Nephron progenitor cell (in vitro differentiated cells): ENCODE data around the gene CRPPA.
A peak's percentile ranks its signal among the peaks of the same experiment; 100 is the strongest.

Source experiments
- DNase-seq: peaks from one replicate; pipeline ENCODE4 v3.0.0; 2021
- H3K27ac Mint-ChIP-seq: 2 replicates; pipeline ENCODE4 v1.8.0; 2021; ENCODE audit warnings: mild to moderate bottlenecking, moderate library complexity, mixed read lengths
- H3K27me3 Mint-ChIP-seq: 2 replicates; pipeline ENCODE4 v1.8.0; 2021; ENCODE audit warnings: mild to moderate bottlenecking, low read depth, mixed read lengths; ENCODE audit not compliant: poor library complexity
- H3K36me3 Mint-ChIP-seq: 2 replicates; pipeline ENCODE4 v1.8.0; 2021; ENCODE audit warnings: low read depth, mixed read lengths
- H3K4me1 Mint-ChIP-seq: 2 replicates; pipeline ENCODE4 v1.8.0; 2021; ENCODE audit warnings: mixed read lengths
- H3K4me3 Mint-ChIP-seq: 2 replicates; pipeline ENCODE4 v1.8.0; 2021; ENCODE audit warnings: mild to moderate bottlenecking, moderate library complexity, mixed read lengths
- H3K9me3 Mint-ChIP-seq: 2 replicates; pipeline ENCODE4 v1.8.0; 2021; ENCODE audit warnings: mild to moderate bottlenecking, moderate library complexity, mixed read lengths
- CTCF ChIP-seq: fragments of 200-600 bp; sonication (generic); IDR thresholded peaks from 2 replicates; pipeline ENCODE4 v1.5.0; 2021; ENCODE audit warnings: antibody characterized with exemption

The CRPPA gene

GRCh38 chr7:16421333-16422102, at the start of gene CRPPA:
TSS of gene CRPPA (minus strand) at chr7:16421538. CDS start at chr7:16421322, 216 bp downstream.
- H3K27ac Mint-ChIP-seq: peak within 1 kb of the TSS; percentile 99
- no peak for TF ChIP-seq CTCF
- H3K36me3 Mint-ChIP-seq: no peaks in the 10 kb centered on the region
- H3K9me3 Mint-ChIP-seq: peaks cover 8% of the 10 kb centered on the region
- H3K4me1 Mint-ChIP-seq: peaks cover 22% of the 10 kb centered on the region
- DNase-seq: peak; percentile 61
- H3K27me3 Mint-ChIP-seq: peaks cover 12% of the 10 kb centered on the region
- H3K4me3 Mint-ChIP-seq: peak within 1 kb of the TSS; percentile 84

GRCh38 chr7:16465469-16466361, 44.4 kb upstream of the CRPPA start, which contains the start of gene SOSTDC1:
TSS of gene SOSTDC1 (minus strand) at chr7:16465738. CDS start at chr7:16465668, 70 bp downstream.
- no peak for TF ChIP-seq CTCF
- Mint-ChIP-seq H3K27me3 (peaks cover 3% of the 10 kb centered on the region), H3K9me3 (no peaks in the 10 kb centered on the region), H3K27ac (no peak within 1 kb of the TSS), H3K36me3 (no peaks in the 10 kb centered on the region), H3K4me1 (peaks cover 26% of the 10 kb centered on the region), H3K4me3 (peak within 1 kb of the TSS; percentile 69)
- DNase-seq: no peak

- Mint-ChIP-seq H3K4me1 (peaks cover 26% of the 10 kb centered on the region), H3K4me3 (no peak overlapping the region), H3K27me3 (peaks cover 3% of the 10 kb centered on the region), H3K36me3 (no peaks in the 10 kb centered on the region), H3K9me3 (no peaks in the 10 kb centered on the region), H3K27ac (no peak overlapping the region)
- no peak for TF ChIP-seq CTCF
- DNase-seq: no peak
Measured at GRCh38 chr7:16463949-16464715, 42.8 kb upstream of the CRPPA start.

- Mint-ChIP-seq H3K4me1 (peaks cover 26% of the 10 kb centered on the region), H3K27me3 (peaks cover 3% of the 10 kb centered on the region), H3K9me3 (no peaks in the 10 kb centered on the region), H3K27ac (no peak overlapping the region), H3K36me3 (no peaks in the 10 kb centered on the region), H3K4me3 (no peak overlapping the region)
- no peak for DNase-seq
- no peak for TF ChIP-seq CTCF
Measured at GRCh38 chr7:16463520-16463919, 42.2 kb upstream of the CRPPA start.

- TF ChIP-seq CTCF: no peak
- Mint-ChIP-seq H3K4me1 (peaks cover 26% of the 10 kb centered on the region), H3K27me3 (no peaks in the 10 kb centered on the region), H3K36me3 (no peaks in the 10 kb centered on the region), H3K9me3 (no peaks in the 10 kb centered on the region), H3K27ac (no peak overlapping the region), H3K4me3 (no peak overlapping the region)
- DNase-seq: no peak
Measured at GRCh38 chr7:16462431-16462889, 41.1 kb upstream of the CRPPA start.
